B cell (primary cell): ENCODE data around the gene TMEM185B. TPM values are rescaled to one million over a fixed set of nuclear protein-coding genes. Genes with fewer than 3 reads are reported as not detected.

Source experiments
- ATAC-seq: fragments of 200-7000 bp; cut with Tn5 transposase; one replicate; pipeline ENCODE4 v1.10.0; 2021; ENCODE audit warnings: low read depth, mild to moderate bottlenecking, moderate number of reproducible peaks, moderate library complexity
- CTCF ChIA-PET: fragments of 350-600 bp; sonication (Branson Sonifier 250); formaldehyde crosslinking; loops from one replicate; lab custom pipeline; 2021; ENCODE audit warnings: antibody characterized with exemption, inconsistent platforms; lab: Charles Lee
- POLR2A ChIA-PET: fragments of 350-600 bp; sonication (Branson Sonifier 250); formaldehyde crosslinking; loops from one replicate; lab custom pipeline; 2021; ENCODE audit warnings: antibody characterized with exemption; lab: Charles Lee
- DNase-seq: peaks from one replicate; pipeline ENCODE4 v3.0.0; 2013
- H2AFZ ChIP-seq: 2 replicates; pipeline ENCODE4 v1.6.1; 2012; ENCODE audit warnings: mild to moderate bottlenecking, low read depth, low read length; ENCODE audit not compliant: insufficient read depth, poor library complexity, severe bottlenecking
- H3K27ac ChIP-seq, 2 donors: 1 replicate in 1 of 2; 2 replicates in 1 of 2; pipeline ENCODE4 v1.5.1; 2012 to 2013; ENCODE audit warnings: low read length in 2 of 2, mild to moderate bottlenecking in 2 of 2, moderate library complexity in 1 of 2
- H3K27me3 ChIP-seq, 4 experiments: fragments of 200-600 bp in 1 of 4; sonication (generic) in 1 of 4; replicated peaks in 1 of 4; 1 replicate in 2 of 4; 2 replicates in 2 of 4; pipeline versions ENCODE4 v1.6.1 to v1.7.0; 2013 to 2016; ENCODE audit warnings: low read length in 3 of 4, mild to moderate bottlenecking in 2 of 4, mixed read lengths in 1 of 4, moderate library complexity in 1 of 4; ENCODE audit not compliant: insufficient read depth in 4 of 4, control insufficient read depth in 3 of 4; ENCODE audit errors: control extremely low read depth in 1 of 4
- H3K36me3 ChIP-seq, 2 experiments: replicated peaks in 1 of 2; 1 replicate in 1 of 2; 2 replicates in 1 of 2; pipeline versions ENCODE4 v1.6.1 to v1.7.1; 2013; ENCODE audit warnings: low read length in 1 of 2; ENCODE audit not compliant: insufficient read depth in 2 of 2, control insufficient read depth in 1 of 2; ENCODE audit errors: control extremely low read depth in 1 of 2, extremely low read depth in 1 of 2
- H3K4me1 ChIP-seq, 2 donors: fragments of 200-600 bp in 1 of 2; sonication (generic) in 1 of 2; 1 replicate in 1 of 2; 2 replicates in 1 of 2; pipeline versions ENCODE4 v1.5.1 to v1.6.1; 2013 to 2017; ENCODE audit warnings: low read length in 2 of 2; ENCODE audit not compliant: control insufficient read depth in 2 of 2, insufficient read depth in 2 of 2
- H3K4me2 ChIP-seq: replicated peaks from 2 replicates; pipeline ENCODE3; 2012; ENCODE audit warnings: mild to moderate bottlenecking, low read depth, low read length; ENCODE audit not compliant: poor library complexity, severe bottlenecking
- H3K4me3 ChIP-seq, 5 experiments: fragments of 200-600 bp in 1 of 5; sonication (generic) in 1 of 5; 1 replicate in 3 of 5; 2 replicates in 2 of 5; pipeline versions ENCODE4 v1.5.1 to v1.7.0; 2011 to 2016; ENCODE audit warnings: low read length in 4 of 5, mild to moderate bottlenecking in 4 of 5, low read depth in 2 of 5, control low read depth in 1 of 5, moderate library complexity in 1 of 5; ENCODE audit not compliant: insufficient read depth in 1 of 5; ENCODE audit errors: control extremely low read depth in 1 of 5, extremely low read depth in 1 of 5
- H3K79me2 ChIP-seq: fragments of 200-600 bp; sonication (generic); one replicate; pipeline ENCODE4 v1.6.0; 2016; ENCODE audit warnings: low read length; ENCODE audit not compliant: control insufficient read depth, insufficient read depth
- H3K9ac ChIP-seq: fragments of 200-600 bp; sonication (generic); 2 replicates; pipeline ENCODE4 v1.6.1; 2017; ENCODE audit warnings: mild to moderate bottlenecking, low read length, moderate library complexity
- H3K9me3 ChIP-seq, 3 donors: one replicate each; pipeline versions ENCODE4 v1.6.1 to v1.7.1; 2013; ENCODE audit warnings: low read length in 2 of 3; ENCODE audit not compliant: control insufficient read depth in 2 of 3, insufficient read depth in 1 of 3; ENCODE audit errors: control extremely low read depth in 1 of 3
- H4K20me1 ChIP-seq: 2 replicates; pipeline ENCODE4 v1.6.0; 2012; ENCODE audit warnings: mild to moderate bottlenecking, low read length; ENCODE audit not compliant: insufficient read depth, control insufficient read depth, poor library complexity, severe bottlenecking
- H3K27ac Mint-ChIP-seq: one replicate; pipeline ENCODE4 v1.8.0; 2021; ENCODE audit warnings: mixed read lengths
- H3K27me3 Mint-ChIP-seq: one replicate; pipeline ENCODE4 v1.8.0; 2021; ENCODE audit warnings: mixed read lengths
- H3K4me1 Mint-ChIP-seq: one replicate; pipeline ENCODE4 v1.8.0; 2021; ENCODE audit warnings: mixed read lengths
- H3K4me3 Mint-ChIP-seq: one replicate; pipeline ENCODE4 v1.8.0; 2021; ENCODE audit warnings: mixed read lengths
- H3K9me3 Mint-ChIP-seq: one replicate; pipeline ENCODE4 v1.8.0; 2022; ENCODE audit warnings: mixed read lengths; ENCODE audit not compliant: insufficient read depth
- CTCF ChIP-seq: fragments of 200-600 bp; IDR thresholded peaks from one replicate; pipeline ENCODE4 v1.8.0; 2022; ENCODE audit warnings: antibody characterized with exemption, mild to moderate bottlenecking
- EZH2 ChIP-seq: IDR thresholded peaks from 2 replicates; pipeline ENCODE4 v1.6.1; 2012; ENCODE audit warnings: borderline replicate concordance, low read depth, mild to moderate bottlenecking, moderate library complexity, low read length; ENCODE audit not compliant: insufficient read depth, poor library complexity, severe bottlenecking
- WGBS: methylation state at CpG from one replicate; pipeline ENCODE4 v1.1.5; 2013; ENCODE audit warnings: missing lambda C conversion rate; ENCODE audit not compliant: insufficient coverage; 5-methylcytosine and 5-hydroxymethylcytosine counted together
- intact Hi-C: fragments of 100-400 bp; cut with micrococcal nuclease; formaldehyde crosslinking; loops from one replicate; pipeline ENCODE4 v1.10.0; 2022
- polyA plus RNA-seq: library from polyadenylated mRNA; depleted of rRNA; stranded (reverse); fragments of >200 nt; gene quantifications from 2 replicates; pipeline ENCODE4 v1.2.3, GENCODE V29; 2012
- total RNA-seq, 2 donors: library from RNA; stranded (reverse); fragments of 120-200 nt in 1 of 2; gene quantifications; 1 replicate in 1 of 2; 2 replicates in 1 of 2; pipeline versions ENCODE4 v1.2.3 to v1.2.4, GENCODE V29; 2013 to 2022

TMEM185B gene
- total and polyA plus RNA-seq, 2 donors (not counting 1 experiment from before 2014, with no cell fraction given), result 29.6 to 36.4 TPM

- ATAC-seq (no peak), DNase-seq (no peak)
- H3K4me2 ChIP-seq, result no peak overlapping the region
- no peak overlapping the region for H3K4me3 ChIP-seq
- no peaks in the 10 kb centered on the region for H3K27me3 ChIP-seq
- ChIA-PET CTCF (interaction anchor here (2.6 kb wide), 1 partner anchor 104 kb away, joined by 16 read pairs; no protein-coding TSS in a partner anchor), POLR2A (interaction anchor here (0.6 kb wide), 1 partner anchor 61 kb away, joined by 6 read pairs; no protein-coding TSS in a partner anchor)
- H3K36me3 ChIP-seq, result no peaks in the 10 kb centered on the region
- H3K4me3 Mint-ChIP-seq, result no peak overlapping the region
- H3K27ac Mint-ChIP-seq, result no peak overlapping the region
- H3K4me1 ChIP-seq, result peaks cover 4 to 7% of the 10 kb centered on the region in 2 donors
- no peaks in the 10 kb centered on the region for H3K9me3 Mint-ChIP-seq
- H3K27me3 Mint-ChIP-seq, result no peaks in the 10 kb centered on the region
- no peaks in the 10 kb centered on the region for H4K20me1 ChIP-seq
- H3K9me3 ChIP-seq, result peaks cover 0 to 3% (median 0%) of the 10 kb centered on the region in 3 donors
- WGBS, result 96% methylated on average over 8 of the region's 10 CpGs
- H2AFZ ChIP-seq, result no peak overlapping the region
- TF ChIP-seq EZH2 (no peak), CTCF (no peak)
- intact Hi-C loops, result no loop called here
- H3K79me2 ChIP-seq, result no peaks in the 10 kb centered on the region
- H3K27ac ChIP-seq, result no peak overlapping the region
- no peak overlapping the region for H3K9ac ChIP-seq
- peaks cover 5% of the 10 kb centered on the region for H3K4me1 Mint-ChIP-seq
Observed at GRCh38 chr2:120208381-120209353, 14.5 kb downstream of the TMEM185B start.
